HL-60/S4 treated with retinoic acid at 250 ng/mL for 4 days and 3 days (cell line): ENCODE data around the gene AIG1.

Experiments
- in situ Hi-C: fragments of 300-500 bp; cut with MboI; formaldehyde crosslinking; loops from 2 replicates; pipeline ENCODE4 v1.7.0; 2022; ENCODE audit warnings: low sequenced_read_pairs

The AIG1 gene

DNA sequence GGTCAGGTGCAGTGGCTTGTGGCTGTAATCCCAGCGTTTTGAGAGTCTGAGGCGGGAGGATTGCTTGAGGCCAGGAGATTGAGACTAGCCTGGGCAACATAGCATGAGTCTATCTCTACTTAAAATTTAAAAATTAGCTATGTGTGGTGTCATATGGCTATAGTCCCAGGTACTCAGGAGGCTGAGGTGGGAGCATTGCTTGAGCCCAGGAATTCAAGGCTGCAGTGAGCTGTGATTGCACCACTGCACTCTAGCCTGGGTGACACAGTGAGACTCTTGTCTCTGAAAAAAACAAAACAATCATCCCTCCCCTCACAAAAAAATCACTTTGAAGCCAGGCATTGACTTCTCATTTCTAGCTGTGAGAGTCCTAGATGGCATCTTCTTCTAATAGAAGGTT, 32.1 kb downstream of the AIG1 start:
- in situ Hi-C loops = no loop called here

DNA sequence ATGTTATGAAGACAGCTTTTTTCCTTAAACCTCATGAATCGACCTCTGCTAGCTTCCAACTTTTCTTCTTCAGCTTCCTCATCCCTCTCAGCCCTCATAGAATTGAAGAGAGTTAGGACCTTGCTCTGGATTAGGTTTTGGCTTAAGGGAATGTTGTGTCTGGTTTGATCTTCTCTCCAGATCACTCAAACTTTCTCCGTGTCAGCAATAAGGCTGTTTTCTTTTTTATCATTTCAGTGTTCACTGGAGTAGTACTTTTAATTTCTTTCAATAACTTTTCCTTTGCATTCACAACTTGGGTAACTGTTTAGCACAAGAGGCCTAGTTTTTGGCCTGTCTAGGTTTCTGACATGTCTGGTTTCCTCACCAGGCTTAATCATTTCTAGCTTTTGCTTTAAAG, 32.6 kb downstream of the AIG1 start:
- in situ Hi-C loops = no loop called here

DNA sequence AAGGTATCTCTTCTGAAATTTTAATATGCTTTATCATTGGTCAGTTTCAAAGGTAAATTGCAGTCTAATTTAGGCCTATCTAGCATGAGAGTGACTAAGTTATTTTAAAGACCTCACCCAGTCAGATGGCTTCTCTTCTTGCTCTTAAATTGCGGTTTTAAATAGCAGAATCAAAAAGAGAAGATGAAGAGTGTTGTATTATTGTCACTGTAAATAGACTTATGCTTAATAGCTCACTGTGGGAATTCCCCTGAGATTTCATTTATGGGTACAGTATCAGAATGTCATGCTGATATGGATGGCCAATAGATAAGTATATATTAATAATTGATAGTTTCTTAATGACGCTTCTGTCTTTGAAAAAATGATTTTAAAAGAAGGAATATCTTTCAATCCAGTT, 35.7 kb downstream of the AIG1 start:
- in situ Hi-C loops = no loop called here

DNA sequence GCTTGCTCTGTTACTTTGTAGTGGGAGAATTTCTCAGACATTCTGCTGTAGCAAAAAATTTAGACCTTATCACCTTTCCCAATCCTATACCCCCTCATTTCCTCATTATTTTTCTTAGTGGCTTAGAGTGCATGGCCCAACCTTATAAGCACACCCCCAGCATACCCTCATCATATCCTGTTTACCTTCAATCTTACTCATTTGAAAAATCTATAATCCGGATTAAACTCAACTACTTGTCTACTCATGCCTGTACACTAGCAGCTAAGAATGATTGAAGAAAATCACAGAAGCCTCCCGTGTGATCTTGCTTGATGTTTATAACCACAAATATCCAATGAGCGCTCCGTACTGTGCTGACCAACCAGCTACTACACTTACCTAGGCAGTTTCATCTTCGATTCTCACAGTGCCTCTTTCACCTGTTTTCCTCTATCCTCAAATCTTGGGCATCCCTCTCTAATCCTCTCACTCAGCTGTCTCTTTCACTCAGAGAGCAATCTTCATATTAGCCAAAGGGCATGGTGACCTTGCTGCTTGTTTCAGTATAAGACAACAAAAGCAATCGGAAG, 36.6 kb downstream of the AIG1 start:
- in situ Hi-C loops = no loop called here

- in situ Hi-C loops = no loop called here
Measured at GRCh38 chr6:143098054-143098671, 37.5 kb downstream of the AIG1 start.

GRCh38 chr6:143099647-143100046, 39.0 kb downstream of the AIG1 start:
- in situ Hi-C loops = no loop called here

GRCh38 chr6:143100429-143100828, 39.7 kb downstream of the AIG1 start:
- in situ Hi-C loops = no loop called here

- in situ Hi-C loops = no loop called here
Measured at GRCh38 chr6:143103916-143104315, 43.2 kb downstream of the AIG1 start.

DNA sequence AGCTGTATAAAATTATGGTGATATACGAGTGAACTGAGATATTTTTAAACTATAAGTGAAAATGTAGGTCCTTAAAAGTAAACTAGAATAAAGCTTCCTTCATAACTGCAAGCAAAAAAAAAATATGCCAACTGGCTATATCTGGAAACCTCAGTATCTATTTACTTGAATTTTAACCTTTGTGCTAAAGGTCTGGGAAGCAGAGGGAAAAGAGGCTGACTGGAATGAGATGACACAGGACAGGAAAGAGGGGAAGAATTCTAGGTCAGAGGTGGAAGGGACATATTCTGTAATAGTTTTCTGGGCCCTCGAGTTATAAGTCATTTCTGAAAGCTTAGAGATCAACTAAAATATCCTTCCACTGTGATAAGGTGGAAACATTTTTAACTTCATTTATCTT, 46.8 kb downstream of the AIG1 start:
- in situ Hi-C loops = no loop called here

- in situ Hi-C loops = no loop called here
Measured at GRCh38 chr6:143107911-143108761, 47.4 kb downstream of the AIG1 start.

- in situ Hi-C loops = no loop called here
Measured at GRCh38 chr6:143109196-143109595, 48.5 kb downstream of the AIG1 start.

GRCh38 chr6:143110572-143110971, 49.9 kb downstream of the AIG1 start:
- in situ Hi-C loops = no loop called here

- in situ Hi-C loops = no loop called here
Measured at GRCh38 chr6:143110996-143111395, 50.3 kb downstream of the AIG1 start.

DNA sequence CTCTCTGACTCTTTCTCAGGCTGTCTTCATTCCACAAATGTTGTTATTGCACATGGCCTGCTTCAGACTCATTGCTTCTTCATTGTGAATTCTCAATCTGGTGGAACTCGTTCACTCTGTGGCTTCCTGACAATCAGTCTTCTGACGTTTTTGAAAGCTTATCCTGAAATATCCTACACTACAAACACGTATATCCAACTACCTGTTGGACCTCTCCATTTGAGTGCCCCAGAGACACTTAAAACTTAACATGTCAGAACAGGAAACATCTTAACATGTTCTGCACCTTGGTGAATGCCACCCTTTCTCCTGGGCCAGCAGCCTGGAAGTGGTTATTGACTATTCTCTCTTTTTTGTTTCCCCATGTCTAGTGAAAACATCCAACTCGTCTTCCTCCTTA, 50.8 kb downstream of the AIG1 start:
- in situ Hi-C loops = no loop called here

- in situ Hi-C loops = no loop called here
Measured at GRCh38 chr6:143112084-143112768, 51.5 kb downstream of the AIG1 start.

GRCh38 chr6:143112837-143113236, 52.1 kb downstream of the AIG1 start:
- in situ Hi-C loops = no loop called here

GRCh38 chr6:143115728-143116127, 55.0 kb downstream of the AIG1 start:
- in situ Hi-C loops = no loop called here

- in situ Hi-C loops = no loop called here
Measured at GRCh38 chr6:143117108-143117507, 56.4 kb downstream of the AIG1 start.

GRCh38 chr6:143119260-143119659, 58.6 kb downstream of the AIG1 start:
- in situ Hi-C loops = no loop called here

DNA sequence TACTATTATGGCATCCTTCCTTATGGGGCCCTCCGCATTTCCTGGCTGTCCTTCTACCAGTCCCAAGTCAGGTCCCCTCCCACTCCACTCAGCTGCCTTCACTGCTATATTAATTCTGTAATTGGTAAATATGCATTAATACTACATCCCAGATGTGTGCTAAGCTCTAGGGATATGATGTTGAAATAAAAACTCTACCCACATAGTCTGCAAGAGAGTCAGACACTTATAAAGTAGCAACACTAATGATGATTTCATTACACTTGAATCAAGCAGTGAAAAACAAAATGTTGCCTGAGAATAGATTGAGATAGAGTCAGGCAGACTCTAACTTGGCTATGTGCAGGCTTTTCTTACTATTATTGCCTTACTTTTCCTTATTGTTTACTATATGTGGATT, 62.4 kb downstream of the AIG1 start:
- in situ Hi-C loops = no loop called here

DNA sequence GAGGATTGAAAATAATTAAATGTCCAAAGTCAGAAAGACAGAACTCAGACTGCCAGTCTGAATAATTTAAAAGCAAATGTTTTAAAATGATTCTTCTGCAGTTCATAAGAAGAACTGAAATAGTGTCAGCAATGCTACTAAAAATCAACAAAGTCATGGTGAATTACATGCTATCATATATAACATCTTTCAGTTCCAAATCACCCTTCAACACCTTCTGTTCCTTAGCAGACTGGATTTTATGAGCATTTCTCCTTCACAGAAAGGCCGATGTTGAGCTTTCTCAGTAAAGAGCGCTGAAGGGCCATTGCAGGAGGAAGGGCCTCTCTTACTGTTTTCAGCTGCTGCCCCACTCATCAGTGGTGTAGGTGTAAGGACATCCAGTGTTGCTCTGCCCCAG, 63.3 kb downstream of the AIG1 start:
- in situ Hi-C loops = no loop called here

DNA sequence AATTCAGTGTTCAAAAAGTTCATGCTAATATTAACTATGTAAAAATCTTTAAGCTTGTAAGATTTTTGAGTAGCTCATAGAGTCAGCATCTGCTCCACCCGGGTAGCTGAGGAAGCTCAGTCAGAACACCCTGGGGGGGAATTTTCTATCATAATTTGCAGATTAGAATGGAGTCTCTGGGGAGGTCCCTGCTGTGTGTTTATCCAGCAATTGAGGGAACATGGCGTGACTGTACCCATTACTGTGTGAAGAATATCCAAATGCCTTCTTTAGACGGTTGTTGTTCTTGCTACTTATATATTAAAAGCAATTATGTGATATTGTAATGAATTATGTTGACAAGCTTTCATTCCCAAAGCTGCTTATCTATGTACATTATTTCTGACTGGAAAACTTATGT, 64.8 kb downstream of the AIG1 start:
- in situ Hi-C loops = no loop called here
